K562 (cell line): ENCODE results near the gene WDR70. TPM values are rescaled to one million over a fixed set of nuclear protein-coding genes. Genes with fewer than 3 reads are reported as not detected.

Experiments
- ATAC-seq: fragments of 200-7000 bp; cut with Tn5 transposase; 3 replicates; pipeline ENCODE4 v1.9.1; 2020; ENCODE audit warnings: moderate library complexity
- BruUV-seq: library from RNA; stranded (reverse); fragments of 400-500 nt; replicated peaks from 2 replicates; lab custom pipeline; 2021; lab: Mats Ljungman, UMichigan
- CTCF ChIA-PET: fragments of 300-600 bp; formaldehyde crosslinking; extraction: SDS; loops from one replicate; lab custom pipeline; 2021; ENCODE audit warnings: low intra/inter-chr PET ratio; lab: Yijun Ruan, JAX
- POLR2A ChIA-PET: fragments of 300-600, 350-650 bp; sonication (Branson Sonifier 250); formaldehyde crosslinking; extraction: SDS; loops from one replicate; lab custom pipeline; 2021; ENCODE audit warnings: antibody characterized with exemption, inconsistent platforms; lab: Yijun Ruan, JAX
- DNase-seq, 4 experiments: peaks; one replicate each; pipeline versions ENCODE4 v3.0.0 to v3.0.0-alpha.2; 2011 to 2018; ENCODE audit warnings: low spot score in 3 of 4, mixed read lengths in 3 of 4; ENCODE audit errors: extremely low read depth in 1 of 4
- FAIRE-seq: peaks from 2 replicates; lab custom pipeline; 2011; peaks lifted over from hg19 to GRCh38; lab: Jason Lieb, UNC
- H2AFZ ChIP-seq: 2 replicates; pipeline ENCODE4 v1.6.0; 2011; ENCODE audit warnings: low read depth, low read length, control low read depth, inconsistent platforms
- H3K27ac ChIP-seq: fragments of 200-600 bp; 3 replicates; pipeline ENCODE4 v1.8.0; 2011; ENCODE audit warnings: low read depth, mild to moderate bottlenecking, control low read depth, inconsistent platforms, low read length, moderate library complexity, mixed read lengths; ENCODE audit errors: extremely low read depth
- H3K27me3 ChIP-seq, 2 experiments: fragments of 300-600 bp in 1 of 2; 2 replicates in 1 of 2; 3 replicates in 1 of 2; pipeline versions ENCODE4 v1.6.0 to v1.8.0; 2011; ENCODE audit warnings: inconsistent platforms in 2 of 2, low read length in 2 of 2, mild to moderate bottlenecking in 1 of 2, mixed read lengths in 1 of 2, moderate library complexity in 1 of 2; ENCODE audit not compliant: control insufficient read depth in 2 of 2, insufficient read depth in 2 of 2
- H3K36me3 ChIP-seq: fragments of 300-600 bp; 3 replicates; pipeline ENCODE4 v1.8.0; 2011; ENCODE audit warnings: mild to moderate bottlenecking, low read length, inconsistent platforms; ENCODE audit not compliant: control insufficient read depth, insufficient read depth
- H3K4me1 ChIP-seq, 2 experiments: fragments of 200-600 bp in 1 of 2; replicated peaks in 1 of 2; 2 replicates in 1 of 2; 3 replicates in 1 of 2; pipeline versions ENCODE4 v1.5.1 to v1.8.0; 2011; ENCODE audit warnings: inconsistent platforms in 2 of 2, low read length in 2 of 2, mild to moderate bottlenecking in 1 of 2, mixed read lengths in 1 of 2, moderate library complexity in 1 of 2; ENCODE audit not compliant: control insufficient read depth in 2 of 2, insufficient read depth in 2 of 2
- H3K4me2 ChIP-seq: 2 replicates; pipeline ENCODE4 v1.6.1; 2011; ENCODE audit warnings: low read length, control low read depth, inconsistent platforms, mixed read lengths; ENCODE audit not compliant: insufficient read depth
- H3K4me3 ChIP-seq: fragments of 200-600 bp; sonication (generic), shearing (Covaris generic); 2 replicates; pipeline ENCODE4 v1.5.1; 2016; ENCODE audit warnings: control low read depth, inconsistent platforms
- H3K79me2 ChIP-seq: fragments of 200-600 bp; 3 replicates; pipeline ENCODE4 v1.8.0; 2011; ENCODE audit warnings: low read length, inconsistent platforms; ENCODE audit not compliant: control insufficient read depth, insufficient read depth
- H3K9ac ChIP-seq, 2 experiments: 2 replicates each; pipeline versions ENCODE4 v1.6.0 to v1.6.1; 2011; ENCODE audit warnings: low read depth in 2 of 2, low read length in 2 of 2, control low read depth in 1 of 2, inconsistent platforms in 1 of 2, mild to moderate bottlenecking in 1 of 2, mixed read lengths in 1 of 2; ENCODE audit not compliant: insufficient read depth in 1 of 2
- H3K9me1 ChIP-seq: one replicate; pipeline ENCODE4 v1.6.0; 2011; ENCODE audit warnings: inconsistent platforms, mild to moderate bottlenecking, low read length, moderate library complexity; ENCODE audit not compliant: control insufficient read depth, insufficient read depth
- H3K9me3 ChIP-seq: replicated peaks from 2 replicates; pipeline ENCODE4 v1.5.1; 2011; ENCODE audit warnings: low read depth, low read length, inconsistent platforms; ENCODE audit not compliant: control insufficient read depth, insufficient read depth
- H4K20me1 ChIP-seq: replicated peaks from 2 replicates; pipeline ENCODE4 v1.6.1; 2011; ENCODE audit warnings: low read length, inconsistent platforms, mixed read lengths; ENCODE audit not compliant: control insufficient read depth, insufficient read depth
- ATF4 ChIP-seq: fragments of 450-650 bp; formaldehyde crosslinking; IDR thresholded peaks from 2 replicates; pipeline ENCODE4 v1.4.0; 2022; ENCODE audit warnings: mild to moderate bottlenecking, moderate library complexity
- HMG20A ChIP-seq: fragments of 450-650 bp; formaldehyde crosslinking; conservative IDR thresholded peaks from 2 replicates; pipeline ENCODE4 v1.4.0; 2020; ENCODE audit warnings: mild to moderate bottlenecking, mixed read lengths
- NFIX ChIP-seq: fragments of 250-450 bp; sonication (Bioruptor Pico); IDR thresholded peaks from 2 replicates; pipeline ENCODE4 v1.4.0; 2020; ENCODE audit warnings: low read depth, mild to moderate bottlenecking, moderate library complexity
- NR3C1 ChIP-seq: sonication (generic); formaldehyde crosslinking; IDR thresholded peaks from 2 replicates; pipeline ENCODE4 v1.8.1; 2022; ENCODE audit warnings: missing genetic modification reagents
- NR4A1 ChIP-seq, 2 experiments: fragments of 250-450 bp in 1 of 2; fragments of 450-650 bp in 1 of 2; sonication (Bioruptor Pico) in 1 of 2; IDR thresholded peaks; 2 replicates each; pipeline versions ENCODE4 v1.4.0 to v1.6.1; 2016 to 2020; ENCODE audit warnings: mild to moderate bottlenecking in 2 of 2, missing compliant biosample characterization in 1 of 2, missing genetic modification characterization in 1 of 2, moderate library complexity in 1 of 2
- PML ChIP-seq: IDR thresholded peaks from 2 replicates; pipeline ENCODE4 v1.6.1; 2012; ENCODE audit warnings: low read length, inconsistent platforms
- SMAD1 ChIP-seq: fragments of 150-350 bp; IDR thresholded peaks from 2 replicates; pipeline ENCODE4 v1.6.1; 2014; ENCODE audit warnings: low read length, low read depth; ENCODE audit not compliant: partially characterized antibody
- SRF ChIP-seq, 2 experiments: fragments of 250-450, 450-650 bp in 1 of 2; sonication (Bioruptor Pico) in 1 of 2; sonication (generic) in 1 of 2; formaldehyde crosslinking; IDR thresholded peaks; 2 replicates each; pipeline versions ENCODE4 v1.5.0 to v1.5.1; 2020 to 2022; ENCODE audit warnings: mild to moderate bottlenecking in 1 of 2, missing genetic modification reagents in 1 of 2
- THAP7 ChIP-seq: fragments of 250-450 bp; sonication (Bioruptor Pico); IDR thresholded peaks from 2 replicates; pipeline ENCODE4 v1.5.0; 2021
- ZNF639 ChIP-seq, 2 experiments: fragments of 200-800 bp in 1 of 2; sonication (Bioruptor generic) in 1 of 2; sonication (generic) in 1 of 2; formaldehyde crosslinking in 1 of 2; IDR thresholded peaks in 1 of 2; conservative IDR thresholded peaks in 1 of 2; 2 replicates each; pipeline versions ENCODE4 v1.5.0 to v1.6.1; 2016 to 2020; ENCODE audit warnings: missing compliant biosample characterization in 1 of 2, missing genetic modification characterization in 1 of 2, missing genetic modification reagents in 1 of 2
- ZNF699 ChIP-seq: fragments of 250-450 bp; sonication (Bioruptor Pico); IDR thresholded peaks from 2 replicates; pipeline ENCODE4 v1.8.0; 2021; ENCODE audit warnings: mild to moderate bottlenecking, moderate library complexity; ENCODE audit not compliant: insufficient replicate concordance
- ZNF75A ChIP-seq: fragments of 450-650 bp; formaldehyde crosslinking; IDR thresholded peaks from 2 replicates; pipeline ENCODE4 v1.4.0; 2020; ENCODE audit warnings: mild to moderate bottlenecking
- WGBS: fragments of 100-300 bp; shearing (Covaris generic); methylation state at CpG from one replicate; pipeline ENCODE4 v1.1.6; 2016; ENCODE audit warnings: low coverage, mixed read lengths; ENCODE audit not compliant: insufficient coverage; ENCODE audit errors: missing lambda C conversion rate; 5-methylcytosine and 5-hydroxymethylcytosine counted together
- in situ Hi-C: fragments of 300-500 bp; cut with MboI; formaldehyde crosslinking; loops from 4 replicates; pipeline ENCODE4 v1.15.0; 2018; ENCODE audit warnings: inconsistent platforms, mixed read lengths
- intact Hi-C: fragments of 100-400 bp; cut with micrococcal nuclease; formaldehyde crosslinking; loops from 2 replicates; pipeline ENCODE4 v1.14.2; 2022
- polyA plus RNA-seq, 8 experiments: library from polyadenylated mRNA; depleted of rRNA in 4 of 8; stranded (reverse) in 5 of 8; unstranded in 3 of 8; fragments of >200 nt; fragmentation: Nextera tagmentation in 2 of 8; fragmentation: Illumina TruSeq in 1 of 8; extraction: Ambion mirVana in 2 of 8; extraction: Trizol in 1 of 8; gene quantifications; 2 replicates each; pipeline versions ENCODE4 v1.2.1 to v1.2.3, GENCODE V29; 2011 to 2014; ENCODE audit warnings: inconsistent platforms in 1 of 8, missing spikeins in 1 of 8
- total RNA-seq, 7 experiments: library from RNA; depleted of rRNA in 6 of 7; stranded (reverse); fragments of >200 nt in 6 of 7; fragmentation: Illumina TruSeq in 2 of 7; extraction: Trizol in 2 of 7; gene quantifications; 2 replicates each; pipeline versions ENCODE4 v1.2.1 to v1.2.3, GENCODE V29; 2011 to 2021; ENCODE audit warnings: low replicate concordance in 1 of 7

The WDR70 gene
- total and polyA plus RNA-seq, 9 of the 15 experiments (the other 6 are each of a cell fraction or from before 2014, with no cell fraction given), result 16.8 to 46.6 (median 38.8) TPM

- no peak for TF ChIP-seq THAP7 (CRISPR knock-in tag)
- ATAC-seq, result no peak
- 0 out of 2 replicates have a peak, but pooled peaks cover 2% of the 10 kb centered on the region for H3K9me3 ChIP-seq
- no peaks in the 10 kb centered on the region for H3K79me2 ChIP-seq
- CTCF ChIA-PET, result no interaction called here
- no peaks in the 10 kb centered on the region for H3K27me3 ChIP-seq
- no peaks in the 10 kb centered on the region for H4K20me1 ChIP-seq
- H3K27ac ChIP-seq, result no peak overlapping the region
- H2AFZ ChIP-seq, result no peak overlapping the region
- no TSS peak for BruUV-seq
- H3K4me2 ChIP-seq, result no peak overlapping the region
- H3K4me1 ChIP-seq, result no peaks in the 10 kb centered on the region
- no peak overlapping the region for H3K9ac ChIP-seq
- H3K9me1 ChIP-seq, result no peaks in the 10 kb centered on the region
- peaks cover 2% of the 10 kb centered on the region; the same call in 1 of the 3 replicates for H3K36me3 ChIP-seq
- WGBS, result 94% methylated on average over 1 of the region's 1 CpG
- in situ Hi-C loops (no loop called here), intact Hi-C loops (no loop called here)
- DNase-seq, result no peak
- no peak for FAIRE-seq
- POLR2A ChIA-PET, result no interaction called here
- no peak overlapping the region for H3K4me3 ChIP-seq
These were observed 224.0 kb downstream of the WDR70 start for GRCh38 chr5:37603072-37603471.

- ATAC-seq (no peak), FAIRE-seq (no peak), DNase-seq (no peak)
- POLR2A ChIA-PET, result interaction anchor here (0.9 kb wide), 1 partner anchor 15 kb away, joined by 3 read pairs; no protein-coding TSS in a partner anchor
- Histone ChIP-seq H3K9ac (no peak overlapping the region), H4K20me1 (no peaks in the 10 kb centered on the region), H3K9me3 (0 out of 2 replicates have a peak, but pooled peaks cover 2% of the 10 kb centered on the region), H3K27ac (no peak overlapping the region), H3K9me1 (no peaks in the 10 kb centered on the region), H3K4me1 (no peaks in the 10 kb centered on the region), H2AFZ (no peak overlapping the region), H3K79me2 (no peaks in the 10 kb centered on the region), H3K4me2 (no peak overlapping the region), H3K4me3 (no peak overlapping the region), H3K27me3 (no peaks in the 10 kb centered on the region), H3K36me3 (peaks cover 2% of the 10 kb centered on the region; the same call in 1 of the 3 replicates)
- intact Hi-C loops (no loop called here), in situ Hi-C loops (no loop called here)
- CTCF ChIA-PET, result no interaction called here
- TF ChIP-seq ZNF639 (CRISPR knock-in tag; conservative IDR thresholded peaks at IDR 0.05 in 1 of 2, IDR thresholded peaks at IDR 0.05 in 1 of 2) (no peak), PML (no peak), NR4A1 (CRISPR knock-in tag; IDR thresholded peaks at IDR 0.05) (no peak), NR4A1 (tag; IDR thresholded peaks at IDR 0.05) (no peak), ATF4 (CRISPR knock-in tag) (no peak), NFIX (CRISPR knock-in tag) (no peak), NR3C1 (CRISPR knock-in tag) (no peak), SRF (CRISPR knock-in tag; IDR thresholded peaks at IDR 0.05) (no peak), SMAD1 (no peak), HMG20A (CRISPR knock-in tag) (no peak), ZNF75A (CRISPR knock-in tag) (no peak), ZNF699 (CRISPR knock-in tag) (no peak)
- 90% methylated on average over 1 of the region's 1 CpG for WGBS
- no TSS peak for BruUV-seq
These were observed 225.2 kb downstream of the WDR70 start for GRCh38 chr5:37604290-37604689.
